HG02885 (cell line): ENCODE data around the gene MPEG1.
A peak's percentile ranks its signal among the peaks of the same experiment; 100 is the strongest.

Experiments
- ATAC-seq: cut with Tn5 transposase; IDR thresholded peaks from one replicate; pipeline ENCODE4 v1.9.1; 2021; ENCODE audit warnings: mild to moderate bottlenecking; ENCODE audit not compliant: unreplicated experiment, poor library complexity

The MPEG1 gene

DNA sequence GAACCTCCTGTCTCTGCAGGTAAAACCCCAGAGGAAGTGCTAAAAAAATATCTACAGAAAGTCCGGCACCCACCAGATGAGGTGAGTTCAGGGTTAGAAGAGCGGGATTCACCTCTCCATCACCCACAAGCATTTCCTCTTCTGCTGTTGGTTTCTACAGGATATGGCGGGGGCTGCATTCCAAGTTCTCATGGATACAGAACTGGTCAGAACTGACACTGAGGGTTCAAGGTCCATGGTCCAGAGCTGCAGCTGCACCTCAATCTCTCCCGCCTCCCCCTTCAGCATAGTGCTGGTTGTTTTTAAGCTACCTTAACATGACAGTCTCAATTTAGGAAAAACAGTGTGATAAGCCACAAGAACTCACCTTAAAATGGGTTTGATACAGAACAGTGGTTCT is 21.6 kb downstream of the MPEG1 start:
- ATAC-seq = no peak

DNA sequence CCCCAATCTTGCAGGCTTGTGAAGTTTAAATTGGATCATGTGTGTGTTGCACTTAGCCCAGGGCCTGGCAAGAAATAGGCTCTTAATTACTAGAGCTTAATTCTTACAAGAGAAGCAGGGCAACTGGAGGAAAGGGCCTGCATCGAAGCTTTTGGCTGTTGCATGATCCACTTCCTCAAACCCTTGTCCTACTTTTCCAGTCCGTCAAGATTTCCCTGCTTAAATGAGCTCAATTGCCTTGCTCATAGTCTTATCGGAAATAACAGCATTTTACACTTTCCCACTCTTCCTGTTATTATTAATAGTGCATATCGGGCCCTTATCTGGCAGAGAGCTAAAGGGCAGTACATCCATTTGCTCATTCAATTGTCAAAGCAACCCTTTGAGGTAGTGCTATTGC is 22.7 kb downstream of the MPEG1 start:
- ATAC-seq = no peak

DNA sequence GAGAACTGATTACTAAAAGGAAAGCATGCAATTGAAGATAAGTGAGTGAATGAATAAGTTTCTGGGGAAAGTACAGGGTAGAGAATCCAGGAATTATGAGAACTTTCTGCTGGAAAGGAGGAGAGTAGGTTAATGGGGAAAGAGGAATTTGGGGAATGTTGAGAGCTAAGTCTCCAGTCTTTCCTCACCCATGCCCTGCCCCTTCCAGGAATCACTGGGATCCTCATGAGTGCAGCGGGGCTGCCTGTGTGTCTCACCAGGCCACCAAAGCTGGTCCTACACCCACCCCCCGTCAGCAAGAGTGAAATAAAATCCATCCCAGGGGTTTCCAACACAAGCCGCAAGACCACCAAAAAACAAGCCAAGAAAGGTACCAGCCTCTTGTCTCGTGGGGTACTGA is 23.8 kb downstream of the MPEG1 start:
- ATAC-seq = no peak

DNA sequence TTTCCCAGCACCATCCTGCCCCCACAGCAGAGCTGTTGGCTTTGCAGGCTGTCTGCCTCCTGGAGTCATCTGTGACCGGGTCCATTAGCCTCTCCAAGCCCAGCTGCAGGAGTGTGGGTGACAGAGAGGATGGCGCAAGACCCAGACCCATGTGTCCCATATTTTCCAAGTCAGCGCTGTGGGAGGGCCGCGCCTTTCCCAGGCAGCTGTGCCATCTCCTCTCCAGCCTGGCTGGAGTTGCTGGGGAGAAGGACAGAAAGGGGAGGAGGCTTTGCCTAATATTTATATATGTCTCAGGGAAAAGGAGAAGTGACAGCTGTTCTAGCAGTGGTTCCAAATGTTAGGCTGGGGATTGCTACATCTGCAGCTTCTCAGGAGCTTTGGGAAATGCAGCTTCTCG is 25.1 kb downstream of the MPEG1 start:
- no peak for ATAC-seq

DNA sequence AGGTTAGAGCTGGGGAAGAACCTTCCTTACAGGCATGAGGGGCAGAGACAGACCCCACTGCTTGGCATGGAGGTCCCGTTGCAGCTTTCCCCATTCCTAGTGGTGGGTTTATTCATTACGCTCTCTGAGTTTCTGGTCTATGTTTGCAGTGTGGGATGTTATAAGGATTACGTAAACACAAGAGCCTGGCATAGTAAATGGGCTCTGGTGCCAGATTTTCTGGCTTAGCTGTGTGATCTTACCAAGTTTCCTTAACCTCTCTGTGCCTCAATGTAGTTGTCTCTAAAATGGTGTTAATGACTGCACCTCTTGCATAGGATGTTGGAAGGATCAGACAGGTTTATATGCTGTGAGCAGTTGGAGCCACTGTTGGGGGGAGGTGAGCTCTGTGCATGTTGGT is 25.7 kb downstream of the MPEG1 start:
- no peak for ATAC-seq

DNA sequence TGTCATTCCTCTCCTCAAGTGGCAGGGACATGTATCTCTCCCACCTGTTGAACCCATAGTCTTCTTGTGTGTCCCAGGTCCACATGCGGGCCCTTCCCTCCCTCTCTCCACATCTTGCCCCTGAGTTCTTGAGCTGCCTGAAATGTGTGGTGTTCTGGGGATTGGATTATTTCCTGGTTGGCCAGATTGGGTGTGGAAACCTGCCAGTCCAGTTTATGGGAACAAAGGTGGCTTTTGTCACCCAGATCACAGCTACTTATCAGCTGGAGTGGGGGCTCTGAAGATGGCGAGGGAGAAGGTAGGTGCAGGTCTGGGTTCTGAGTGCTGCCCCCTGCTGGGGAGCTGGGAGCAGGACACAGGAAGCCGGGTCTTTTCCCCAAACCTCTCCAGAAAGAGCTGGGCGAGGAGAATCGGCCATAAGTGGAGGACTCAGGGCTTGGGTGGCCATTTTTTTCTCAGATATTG is 26.6 kb downstream of the MPEG1 start:
- ATAC-seq = peak; percentile 82

DNA sequence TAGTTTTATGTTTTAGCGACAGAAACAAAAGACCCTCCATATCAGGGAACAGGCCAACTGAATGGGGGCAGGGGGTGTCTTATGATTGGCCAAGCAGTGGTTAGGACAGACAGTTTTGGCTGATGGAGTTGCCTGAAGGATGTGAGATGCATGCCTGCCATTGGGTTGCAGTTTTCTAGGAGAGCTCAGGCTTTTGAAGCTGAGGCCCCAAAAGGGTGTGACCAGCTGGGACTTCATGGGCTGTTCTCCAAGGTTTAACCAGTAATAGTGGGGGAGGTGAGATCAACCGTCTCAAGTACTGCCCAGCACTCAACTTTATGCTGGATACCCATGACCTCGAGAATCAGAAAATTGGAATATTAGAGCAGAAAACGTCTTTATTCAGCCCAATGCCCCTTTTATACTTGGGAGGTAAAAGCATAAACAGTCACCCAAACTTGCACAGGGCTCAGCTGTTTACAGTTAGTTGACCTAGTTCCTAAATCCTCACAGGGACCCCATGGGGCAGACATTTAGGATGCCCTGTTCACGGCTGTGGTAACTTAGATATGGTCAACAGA is 27.3 kb downstream of the MPEG1 start:
- ATAC-seq = no peak

DNA sequence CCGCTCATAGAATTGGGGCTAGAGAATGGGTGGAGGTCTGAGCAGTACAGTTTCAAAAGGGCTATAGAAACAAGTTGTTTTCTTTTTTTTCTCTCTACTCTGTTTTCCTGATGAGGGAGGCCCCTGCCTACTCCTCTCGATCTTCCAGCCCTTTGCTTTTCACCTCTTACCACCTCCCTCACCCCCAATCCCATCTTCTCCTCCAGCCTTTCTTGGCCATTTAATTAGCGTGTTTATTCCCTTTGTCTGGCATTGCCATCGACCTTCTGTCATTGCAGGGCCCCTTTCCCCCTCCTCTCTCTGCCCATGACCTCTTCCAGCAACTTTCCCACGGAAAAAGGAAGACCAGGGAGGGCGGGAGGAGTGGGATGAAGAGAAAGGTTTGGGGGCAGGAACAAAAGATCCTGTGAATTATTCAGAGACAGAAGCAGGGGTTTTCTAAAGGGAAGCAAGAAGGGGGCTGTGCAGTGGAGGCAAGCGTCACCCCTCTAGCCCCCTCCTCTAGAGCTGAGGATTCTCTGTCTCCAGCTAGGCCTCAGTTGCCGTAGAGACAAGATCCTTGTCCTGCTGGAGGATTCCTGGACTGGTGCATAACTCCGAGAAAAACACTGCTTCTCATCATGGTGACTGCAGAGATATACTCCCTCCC is 27.9 kb downstream of the MPEG1 start:
- no peak for ATAC-seq

DNA sequence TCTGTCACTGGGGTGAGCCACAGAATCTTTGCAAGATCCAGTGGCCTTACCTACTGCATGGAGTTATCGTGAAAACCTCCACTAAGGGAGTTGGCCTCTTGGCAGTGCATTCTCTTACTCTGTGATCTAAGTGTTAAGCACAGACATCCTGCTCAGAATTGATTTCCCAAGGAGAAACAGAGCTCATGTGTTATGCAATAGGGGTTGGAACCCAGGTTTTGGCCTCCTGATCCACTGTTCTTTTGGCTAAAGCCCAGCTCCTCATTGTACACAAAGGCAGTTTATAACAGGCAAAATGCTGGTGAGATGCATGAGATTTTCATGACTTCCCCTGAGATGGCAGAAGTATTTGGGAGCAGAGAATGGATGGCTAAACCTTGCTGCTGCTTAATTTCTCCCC is 29.0 kb downstream of the MPEG1 start:
- no peak for ATAC-seq

DNA sequence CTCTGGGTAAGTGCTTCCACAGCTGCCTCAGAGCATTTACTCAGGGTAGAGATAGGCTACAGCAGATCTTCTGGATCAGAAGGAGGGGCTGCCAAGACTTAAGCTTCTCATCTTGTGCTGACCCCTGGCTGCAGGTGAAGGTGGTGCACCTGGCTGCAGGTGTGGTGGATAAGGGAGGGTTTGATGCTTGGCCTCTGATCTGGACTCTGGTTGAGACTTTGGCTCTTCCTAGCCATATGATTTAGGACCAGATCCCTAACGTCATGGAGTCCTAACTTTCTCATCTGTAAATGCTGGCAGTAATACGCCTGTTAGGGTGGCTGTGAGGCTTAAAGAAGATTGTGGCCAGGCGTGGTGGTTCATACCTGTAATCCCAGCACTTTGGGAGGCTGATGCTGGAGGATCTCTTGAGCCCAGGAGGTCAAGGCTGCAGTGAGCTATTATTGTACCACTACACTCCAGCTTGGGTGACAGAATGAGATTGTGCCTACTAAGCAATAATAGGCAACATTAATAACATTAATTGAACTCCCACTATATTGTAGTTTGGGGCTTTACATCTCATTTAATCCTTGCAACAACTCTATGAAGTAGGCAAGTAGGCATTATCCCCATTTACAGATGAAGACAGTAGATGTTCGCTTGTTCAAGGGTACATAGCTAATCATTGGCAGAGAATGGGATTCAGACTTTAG is 30.1 kb downstream of the MPEG1 start:
- ATAC-seq = no peak

DNA sequence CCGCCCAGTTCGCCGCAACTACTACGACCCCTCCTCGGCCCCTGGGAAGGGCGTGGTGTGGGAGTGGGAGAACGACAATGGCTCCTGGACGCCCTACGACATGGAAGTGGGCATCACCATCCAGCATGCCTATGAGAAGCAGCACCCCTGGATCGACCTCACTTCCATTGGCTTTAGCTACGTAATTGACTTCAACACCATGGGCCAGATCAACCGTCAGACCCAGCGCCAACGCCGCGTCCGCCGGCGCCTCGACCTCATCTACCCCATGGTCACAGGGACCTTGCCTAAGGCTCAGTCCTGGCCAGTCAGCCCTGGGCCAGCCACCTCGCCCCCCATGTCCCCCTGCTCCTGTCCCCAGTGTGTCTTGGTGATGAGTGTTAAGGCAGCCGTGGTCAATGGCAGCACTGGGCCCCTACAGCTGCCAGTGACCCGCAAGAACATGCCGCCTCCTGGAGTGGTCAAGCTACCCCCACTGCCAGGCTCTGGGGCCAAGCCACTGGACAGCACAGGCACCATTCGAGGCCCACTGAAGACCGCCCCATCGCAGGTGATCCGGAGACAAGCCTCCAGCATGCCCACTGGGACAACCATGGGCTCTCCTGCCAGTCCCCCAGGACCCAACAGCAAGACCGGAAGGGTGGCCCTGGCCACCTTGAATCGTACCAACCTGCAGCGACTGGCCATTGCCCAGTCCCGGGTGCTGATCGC is 30.8 kb downstream of the MPEG1 start:
- ATAC-seq = no peak

DNA sequence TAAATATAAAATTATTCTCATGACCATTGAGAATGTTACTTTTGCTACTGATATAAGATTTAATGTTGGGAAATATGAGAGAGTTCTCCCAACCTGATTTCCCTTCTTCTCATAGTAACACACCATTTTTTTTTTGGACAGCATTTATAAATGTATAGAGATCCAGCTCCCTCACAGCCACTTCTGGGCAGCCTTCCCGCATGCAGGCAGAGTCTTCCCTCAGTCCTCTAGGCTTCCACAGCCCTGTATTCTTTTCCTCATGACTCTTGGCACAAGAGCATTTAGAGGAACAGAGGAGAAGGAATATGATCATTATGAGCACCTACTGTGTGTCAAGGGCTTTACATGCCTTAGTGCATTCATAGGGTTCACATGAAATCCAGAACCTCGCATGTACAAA is 31.8 kb downstream of the MPEG1 start:
- ATAC-seq = no peak

DNA sequence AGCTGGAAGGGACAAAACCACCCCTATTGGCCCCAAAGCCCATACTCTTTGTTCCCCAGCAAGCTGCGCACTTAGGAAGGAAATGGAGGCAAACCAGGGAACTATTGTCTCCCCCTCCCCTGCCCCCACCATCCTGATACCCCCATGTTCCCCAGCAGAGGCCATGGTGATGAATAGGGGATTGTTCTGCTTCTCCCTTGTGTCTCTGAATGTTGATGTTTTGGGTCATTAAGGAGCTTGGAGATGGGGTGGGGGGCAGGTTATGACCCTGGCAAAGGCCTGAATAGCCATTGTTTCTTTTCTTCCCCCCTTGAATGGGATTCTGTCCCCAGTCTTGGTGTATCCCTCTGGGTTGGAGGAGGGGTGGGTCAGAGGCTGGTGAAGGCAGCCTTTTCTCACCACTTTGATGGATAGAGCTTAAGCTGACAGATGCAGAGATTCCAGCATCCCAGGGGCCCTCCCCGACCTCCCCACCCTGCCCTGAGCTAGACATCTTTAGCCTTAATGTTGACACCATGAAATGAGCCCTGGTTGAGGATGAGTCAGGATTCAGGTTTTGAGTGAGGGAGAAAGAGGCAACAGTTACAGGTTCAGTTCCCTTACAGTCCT is 32.5 kb downstream of the MPEG1 start:
- no peak for ATAC-seq

DNA sequence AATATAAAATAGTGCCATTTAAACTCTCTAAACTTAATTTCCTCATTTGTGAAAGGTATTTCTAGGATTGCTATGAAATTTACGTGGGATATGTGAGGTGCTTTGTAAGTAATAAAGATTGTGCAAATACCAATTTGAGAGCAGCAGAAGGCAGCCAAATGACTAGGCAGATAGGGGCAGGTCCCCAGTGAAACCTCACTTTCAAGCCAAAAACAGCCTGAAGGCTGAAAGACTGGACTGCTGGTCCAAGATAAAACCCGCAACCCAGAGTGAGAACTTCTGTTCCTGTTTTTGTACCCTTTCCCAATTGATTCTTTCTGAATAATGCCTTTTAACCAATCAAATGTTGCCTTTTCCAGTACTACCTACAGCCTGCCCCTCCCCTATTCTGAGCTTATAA is 33.6 kb downstream of the MPEG1 start:
- ATAC-seq = no peak

DNA sequence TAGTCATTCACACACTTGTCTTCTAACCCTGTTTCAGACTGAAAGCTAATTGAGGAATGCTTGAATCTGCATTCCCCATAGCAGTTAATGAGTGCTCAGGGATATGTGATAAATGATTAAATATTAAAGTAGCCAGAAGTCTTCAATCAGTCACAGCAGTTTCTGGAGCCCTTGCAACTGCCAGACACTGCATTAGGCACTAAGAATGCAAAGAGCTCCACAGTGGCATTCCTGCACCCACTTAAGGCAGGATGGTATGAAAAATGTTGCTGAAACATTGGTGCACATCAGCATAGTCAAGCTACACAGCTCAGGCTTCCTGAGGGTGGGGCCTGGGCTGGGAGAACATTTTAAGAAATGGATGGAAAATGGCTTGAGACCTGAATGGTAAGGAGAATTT is 34.3 kb downstream of the MPEG1 start:
- no peak for ATAC-seq

DNA sequence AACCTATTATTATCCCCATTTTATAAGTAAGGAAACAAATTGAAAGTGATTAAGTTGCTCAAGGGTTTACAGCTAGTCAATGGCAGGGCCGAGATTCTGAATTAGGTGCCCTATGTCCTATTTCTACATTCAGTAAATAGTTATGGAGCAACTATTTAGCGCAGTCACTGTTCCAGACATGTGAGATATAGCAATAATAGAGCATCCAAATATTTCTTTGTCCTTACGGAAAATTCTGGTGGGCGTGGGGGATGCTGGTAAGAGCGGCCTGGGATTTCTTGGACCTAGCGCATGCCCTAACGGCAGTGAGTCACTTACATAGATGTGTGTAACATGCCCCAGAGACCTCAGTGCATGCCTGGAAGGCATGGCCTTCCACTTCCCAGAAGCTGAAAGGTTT is 36.4 kb downstream of the MPEG1 start:
- ATAC-seq = no peak

DNA sequence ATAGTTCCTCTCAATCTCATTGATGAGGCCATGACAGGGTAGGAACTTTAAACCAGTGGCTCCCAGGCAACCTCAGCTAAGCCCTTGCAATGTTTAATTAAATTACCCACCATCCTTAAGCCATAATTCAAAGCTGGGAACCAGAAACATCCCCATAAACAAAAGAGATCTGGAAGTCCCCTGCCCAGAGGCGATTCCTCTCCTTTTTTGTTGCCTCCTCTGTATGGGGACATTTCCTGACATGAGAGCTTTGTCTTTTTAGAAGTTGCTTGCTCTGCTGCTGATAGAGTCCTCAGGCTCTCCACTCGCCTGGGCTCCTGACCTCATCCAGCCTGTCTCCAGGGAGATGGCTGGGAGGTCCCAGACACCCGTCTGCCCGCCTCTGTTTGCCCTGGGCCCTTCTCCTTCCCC is 37.6 kb downstream of the MPEG1 start:
- ATAC-seq = no peak

DNA sequence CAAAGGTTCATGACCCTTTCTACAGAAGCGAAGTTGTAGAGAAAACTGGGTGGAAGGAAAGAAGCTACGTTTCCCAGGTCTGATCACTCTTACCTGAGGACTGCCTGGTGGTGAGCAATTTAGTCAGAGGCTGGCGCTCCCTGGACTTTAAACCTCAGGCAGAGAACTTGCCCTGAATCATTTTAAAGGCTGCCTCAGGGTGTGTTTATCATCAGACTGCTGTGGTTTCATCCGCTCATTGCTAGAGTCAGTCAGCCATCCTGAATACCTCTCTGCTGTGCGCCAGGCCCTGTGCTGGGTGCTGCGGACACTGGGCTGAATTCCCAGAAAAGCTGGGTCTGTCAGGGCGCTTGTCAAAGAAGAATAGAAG is 38.1 kb downstream of the MPEG1 start:
- ATAC-seq = no peak

DNA sequence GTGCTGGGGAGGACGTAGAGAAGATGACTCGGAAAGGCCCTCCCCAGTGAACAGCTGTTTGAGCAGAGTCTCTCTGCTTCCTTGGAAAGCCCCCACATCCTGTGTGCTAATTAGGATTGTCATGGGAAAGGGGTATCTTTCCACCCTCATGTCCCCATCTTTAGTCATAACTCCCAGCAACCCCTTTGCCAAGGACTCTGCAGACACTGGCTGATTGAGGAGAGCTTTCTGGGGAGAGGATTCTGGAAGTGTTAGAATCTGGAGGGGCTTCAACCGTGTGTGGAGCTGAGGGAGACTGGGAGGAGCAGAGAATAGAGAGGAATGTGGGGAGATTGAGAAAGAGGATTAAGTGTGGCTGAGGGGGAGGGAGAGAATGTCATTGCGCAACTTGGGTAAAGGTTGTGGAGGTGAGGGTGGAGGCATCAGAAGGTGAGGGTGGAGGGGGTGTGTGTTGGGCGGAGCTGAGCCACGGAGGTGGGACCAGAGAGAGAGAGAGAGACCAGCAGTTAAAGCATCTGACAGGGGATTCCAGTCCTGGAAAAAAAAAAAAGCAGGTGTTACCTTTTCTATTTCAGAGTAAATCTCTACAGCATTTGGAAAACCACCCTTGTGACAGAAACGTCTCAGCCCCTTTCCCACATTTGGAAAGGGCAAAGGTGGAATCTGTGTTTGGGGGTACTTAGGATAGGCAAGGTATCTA is 38.6 kb downstream of the MPEG1 start:
- ATAC-seq = no peak
